ENCODE results near the gene CNMD. TPM values are rescaled to one million over a fixed set of nuclear protein-coding genes. Genes with fewer than 3 reads are reported as not detected.

CNMD gene
- total RNA-seq, 3 donors from 2014 or later: 0.26 TPM; not detected in 2

DNA sequence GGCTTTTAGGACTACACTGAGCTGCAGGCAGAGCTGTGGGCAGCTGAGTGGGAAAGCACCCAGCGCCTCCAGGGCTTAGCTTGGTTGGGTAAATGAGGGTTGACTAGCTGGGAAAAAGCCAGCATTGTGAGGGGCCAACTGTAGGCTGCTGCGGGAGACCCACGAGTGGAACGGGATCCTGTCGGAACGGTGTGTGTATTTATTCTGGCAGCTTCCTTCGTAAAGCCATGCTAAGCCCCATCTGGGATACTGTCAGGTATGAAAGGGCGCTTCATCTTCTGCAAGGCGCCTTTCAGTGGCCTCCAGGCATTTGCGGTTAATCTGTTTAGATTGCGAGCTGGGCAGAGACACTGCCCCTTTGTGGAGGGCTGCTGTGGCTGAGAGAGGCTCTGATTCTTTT is 39.5 kb upstream of the CNMD start:
- H3K4me1 ChIP-seq (ENCODE audit: low read depth): no peaks in the 10 kb centered on the region
- H3K9me3 ChIP-seq: no peaks in the 10 kb centered on the region
- ATAC-seq (no peak), DNase-seq (no peak)
- intact Hi-C loops (cut with DNase I, micrococcal nuclease): no loop called here
- no peak for TF ChIP-seq CTCF (IDR thresholded peaks at IDR 0.05)
- no peak overlapping the region for H3K4me3 ChIP-seq
- no peaks in the 10 kb centered on the region for H3K36me3 ChIP-seq (ENCODE audit: low read depth)

- no peak for TF ChIP-seq CTCF (IDR thresholded peaks at IDR 0.05)
- H3K9me3 ChIP-seq: no peaks in the 10 kb centered on the region
- H3K4me1 ChIP-seq (ENCODE audit: low read depth): no peaks in the 10 kb centered on the region
- no peak for ATAC-seq
- no peak for DNase-seq
- intact Hi-C loops (cut with DNase I, micrococcal nuclease): no loop called here
- no peak overlapping the region for H3K4me3 ChIP-seq
- no peaks in the 10 kb centered on the region for H3K36me3 ChIP-seq (ENCODE audit: low read depth)
Observed at GRCh38 chr13:52776726-52777125, 37.1 kb upstream of the CNMD start.

DNA sequence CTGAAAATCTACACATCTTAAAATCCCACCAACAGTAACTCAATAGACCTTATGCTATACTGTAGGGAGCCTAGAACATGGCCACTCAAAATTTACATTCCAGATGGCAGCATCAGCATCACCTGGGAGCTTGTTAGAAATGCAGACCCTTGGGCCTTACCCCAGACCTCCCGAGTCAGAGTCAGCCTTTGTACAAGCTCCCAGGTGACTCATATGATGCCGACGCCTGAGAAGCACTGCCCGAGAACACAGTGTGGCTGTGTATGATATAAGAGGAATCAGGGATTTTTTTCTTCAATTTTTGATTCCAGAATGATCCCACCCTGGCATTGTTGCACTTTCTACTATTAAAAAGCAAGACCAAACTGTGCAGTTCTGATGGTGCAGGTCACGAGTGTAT is 35.9 kb upstream of the CNMD start:
- no peak for TF ChIP-seq CTCF (IDR thresholded peaks at IDR 0.05)
- Histone ChIP-seq H3K9me3 (no peaks in the 10 kb centered on the region), H3K4me1 (ENCODE audit: low read depth) (no peaks in the 10 kb centered on the region), H3K4me3 (no peak overlapping the region), H3K36me3 (ENCODE audit: low read depth) (no peaks in the 10 kb centered on the region)
- DNase-seq (no peak), ATAC-seq (no peak)
- intact Hi-C loops (cut with DNase I, micrococcal nuclease): no loop called here

DNA sequence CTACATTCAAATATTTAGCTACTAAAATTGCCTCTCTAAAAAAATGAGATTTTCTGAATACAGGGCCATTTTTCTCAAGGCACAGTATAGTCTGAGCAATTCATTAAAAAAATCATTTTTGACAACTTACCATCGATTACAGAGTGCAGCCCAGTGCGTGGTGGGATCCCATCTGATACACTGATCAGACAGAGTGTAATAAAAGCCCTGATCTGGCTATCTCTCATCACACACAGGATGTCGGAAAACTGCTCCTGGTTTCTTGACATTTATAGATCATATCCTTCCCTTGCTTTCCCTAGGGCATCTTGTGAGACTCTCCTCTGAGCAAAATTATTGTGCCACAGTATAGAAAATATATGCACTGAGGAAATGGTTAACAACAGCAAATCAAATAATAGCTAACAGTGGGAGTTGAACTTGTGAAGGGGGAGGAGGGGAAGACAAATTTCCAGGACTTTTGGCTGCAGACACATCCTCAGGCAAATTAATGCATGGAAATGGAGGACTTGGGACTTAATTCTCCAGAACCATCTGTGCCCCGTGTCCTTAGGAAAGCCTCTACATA is 28.4 kb upstream of the CNMD start:
- intact Hi-C loops (cut with DNase I, micrococcal nuclease): no loop called here
- Histone ChIP-seq H3K4me1 (ENCODE audit: low read depth) (no peaks in the 10 kb centered on the region), H3K36me3 (ENCODE audit: low read depth) (no peaks in the 10 kb centered on the region), H3K9me3 (no peaks in the 10 kb centered on the region), H3K4me3 (no peak overlapping the region)
- ATAC-seq (no peak), DNase-seq (no peak)
- TF ChIP-seq CTCF (IDR thresholded peaks at IDR 0.05): no peak

- H3K36me3 ChIP-seq (ENCODE audit: low read depth): no peaks in the 10 kb centered on the region
- H3K9me3 ChIP-seq: no peaks in the 10 kb centered on the region
- TF ChIP-seq CTCF (IDR thresholded peaks at IDR 0.05): no peak
- no peaks in the 10 kb centered on the region for H3K4me1 ChIP-seq (ENCODE audit: low read depth)
- no peak for DNase-seq
- ATAC-seq: no peak
- no peak overlapping the region for H3K4me3 ChIP-seq
- intact Hi-C loops (cut with DNase I, micrococcal nuclease): no loop called here
Observed at GRCh38 chr13:52765611-52766390, 26.2 kb upstream of the CNMD start.

Measured in mucosa of descending colon (tissue), 3 donors.